ENCODE measurements around the gene HK2. TPM values are rescaled to one million over a fixed set of nuclear protein-coding genes. Genes with fewer than 3 reads are reported as not detected.

The HK2 gene
- total RNA-seq, 2 donors from 2014 or later = 3.4 to 8.1 TPM

DNA sequence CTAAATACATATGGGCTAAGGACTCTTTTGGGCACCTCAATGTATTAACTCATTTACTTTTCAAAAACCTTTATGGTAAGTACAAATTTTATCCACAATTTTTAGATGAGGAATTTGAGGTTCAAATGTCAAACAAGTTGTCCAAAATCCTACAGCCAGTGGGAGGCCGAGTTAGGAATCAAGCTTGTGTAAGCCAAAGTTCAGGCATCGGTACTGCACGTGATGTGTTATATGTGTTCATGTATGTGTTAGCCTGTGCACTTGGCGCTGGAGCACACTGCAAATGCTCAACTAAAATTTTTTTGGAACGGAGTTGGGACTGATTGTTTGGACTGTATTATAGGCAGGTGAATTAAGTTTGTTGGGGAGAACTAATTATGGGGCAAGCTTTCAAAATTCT lies 22.7 kb downstream of the HK2 start:
- Histone ChIP-seq H3K27me3 (no peaks in the 10 kb centered on the region), H3K9me3 (no peaks in the 10 kb centered on the region), H3K4me3 (no peak overlapping the region), H3K27ac (no peak overlapping the region), H3K4me1 (peaks cover 0 to 11% of the 10 kb centered on the region in 2 donors), H3K36me3 (no peaks in the 10 kb centered on the region)
- DNase-seq (ENCODE audit: low spot score) = no peak
- TF ChIP-seq, protein P1, sequence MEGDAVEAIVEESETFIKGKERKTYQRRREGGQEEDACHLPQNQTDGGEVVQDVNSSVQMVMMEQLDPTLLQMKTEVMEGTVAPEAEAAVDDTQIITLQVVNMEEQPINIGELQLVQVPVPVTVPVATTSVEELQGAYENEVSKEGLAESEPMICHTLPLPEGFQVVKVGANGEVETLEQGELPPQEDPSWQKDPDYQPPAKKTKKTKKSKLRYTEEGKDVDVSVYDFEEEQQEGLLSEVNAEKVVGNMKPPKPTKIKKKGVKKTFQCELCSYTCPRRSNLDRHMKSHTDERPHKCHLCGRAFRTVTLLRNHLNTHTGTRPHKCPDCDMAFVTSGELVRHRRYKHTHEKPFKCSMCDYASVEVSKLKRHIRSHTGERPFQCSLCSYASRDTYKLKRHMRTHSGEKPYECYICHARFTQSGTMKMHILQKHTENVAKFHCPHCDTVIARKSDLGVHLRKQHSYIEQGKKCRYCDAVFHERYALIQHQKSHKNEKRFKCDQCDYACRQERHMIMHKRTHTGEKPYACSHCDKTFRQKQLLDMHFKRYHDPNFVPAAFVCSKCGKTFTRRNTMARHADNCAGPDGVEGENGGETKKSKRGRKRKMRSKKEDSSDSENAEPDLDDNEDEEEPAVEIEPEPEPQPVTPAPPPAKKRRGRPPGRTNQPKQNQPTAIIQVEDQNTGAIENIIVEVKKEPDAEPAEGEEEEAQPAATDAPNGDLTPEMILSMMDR (IDR thresholded peaks at IDR 0.05) = no peak

DNA sequence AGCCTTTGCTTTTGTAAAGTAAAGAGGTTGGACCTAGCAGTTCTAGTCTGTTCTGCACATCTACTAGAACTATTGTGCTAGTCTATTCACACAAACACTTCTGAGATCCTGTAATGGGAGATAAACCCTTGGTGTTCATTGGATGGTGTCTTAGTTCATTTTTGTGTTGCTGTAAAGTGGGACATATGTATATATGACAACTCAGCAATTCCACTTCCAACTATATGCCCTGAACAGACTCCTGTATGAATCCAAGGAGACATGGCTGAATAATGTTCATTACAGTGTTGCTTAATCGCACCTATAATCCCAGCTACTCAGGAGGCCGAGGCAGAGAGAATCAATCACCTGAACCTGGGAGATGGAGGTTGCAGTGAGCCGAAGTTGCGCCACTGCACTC lies 23.3 kb downstream of the HK2 start:
- DNase-seq (ENCODE audit: low spot score) = no peak
- TF ChIP-seq, protein P1 (IDR thresholded peaks at IDR 0.05) = no peak
- Histone ChIP-seq H3K27ac (no peak overlapping the region), H3K27me3 (no peaks in the 10 kb centered on the region), H3K36me3 (no peaks in the 10 kb centered on the region), H3K9me3 (no peaks in the 10 kb centered on the region), H3K4me1 (peaks cover 0 to 11% of the 10 kb centered on the region in 2 donors), H3K4me3 (no peak overlapping the region)

DNA sequence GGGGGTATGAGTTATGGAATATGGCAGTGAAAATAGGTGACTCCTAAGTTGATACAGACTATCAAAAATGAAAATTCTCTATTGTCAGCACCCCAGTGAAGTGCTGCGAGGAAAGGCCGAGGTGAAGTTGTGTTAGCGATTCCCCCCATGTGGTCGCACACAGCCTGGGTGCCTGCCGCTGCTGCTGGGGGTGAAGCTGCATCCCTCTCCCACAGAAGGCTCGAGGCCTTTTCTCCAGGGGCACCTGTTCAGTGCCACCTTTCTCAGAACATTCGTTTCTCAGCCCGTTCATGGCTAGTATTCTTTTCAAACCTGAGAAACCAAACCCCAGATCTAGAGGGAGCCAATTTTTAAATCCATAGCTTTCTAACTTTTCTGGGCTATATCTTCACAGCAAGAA lies 23.8 kb downstream of the HK2 start:
- Histone ChIP-seq H3K27ac (no peak overlapping the region), H3K9me3 (no peaks in the 10 kb centered on the region), H3K4me1 (peaks cover 0 to 11% of the 10 kb centered on the region in 2 donors), H3K27me3 (no peaks in the 10 kb centered on the region), H3K36me3 (no peaks in the 10 kb centered on the region), H3K4me3 (no peak overlapping the region)
- TF ChIP-seq, protein P1 (IDR thresholded peaks at IDR 0.05) = no peak
- DNase-seq (ENCODE audit: low spot score) = no peak

DNA sequence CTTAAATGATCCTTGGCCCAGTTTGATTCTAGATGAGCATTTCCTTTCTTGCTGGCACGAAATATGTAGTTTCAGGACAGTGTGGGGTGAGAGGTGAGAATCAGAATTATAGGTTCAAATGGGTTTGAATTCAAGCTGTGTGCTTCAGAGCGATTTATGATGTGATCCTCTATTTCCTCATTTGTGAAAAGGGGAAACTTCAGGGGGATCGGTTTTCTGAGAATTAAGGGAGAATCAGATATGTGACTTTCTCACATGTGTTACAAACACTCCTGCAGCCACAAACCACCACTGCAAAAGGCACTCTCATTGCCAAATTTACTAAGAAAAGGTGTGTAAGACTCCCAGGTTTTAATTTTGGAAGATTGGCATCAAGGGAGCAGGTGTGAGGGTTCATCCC lies 24.4 kb downstream of the HK2 start:
- H3K9me3 ChIP-seq = no peaks in the 10 kb centered on the region
- no peak for DNase-seq (ENCODE audit: low spot score)

DNA sequence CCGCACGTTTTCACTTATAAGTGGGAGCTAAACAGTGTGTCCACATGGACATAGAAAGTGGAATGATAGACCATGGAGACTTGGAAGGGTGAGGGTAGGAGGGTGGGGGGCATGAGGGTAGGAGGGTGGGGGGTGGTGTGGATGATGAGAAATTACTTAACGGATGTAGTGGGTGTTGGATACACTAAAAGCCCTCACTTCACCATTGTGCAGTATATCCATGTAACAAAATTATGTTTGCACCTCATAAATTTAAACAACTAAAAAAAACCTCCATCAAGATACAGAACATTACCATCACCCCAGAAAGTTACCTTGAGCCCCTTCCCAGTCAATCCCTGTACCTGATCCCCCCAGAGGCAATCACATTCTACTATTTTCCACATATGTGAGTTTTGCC lies 26.2 kb downstream of the HK2 start:
- no peak for DNase-seq (ENCODE audit: low spot score)
- TF ChIP-seq, protein P1 (IDR thresholded peaks at IDR 0.05) = no peak
- Histone ChIP-seq H3K27me3 (no peaks in the 10 kb centered on the region), H3K9me3 (no peaks in the 10 kb centered on the region), H3K27ac (no peak overlapping the region), H3K4me3 (no peak overlapping the region), H3K4me1 (peaks cover 0 to 14% of the 10 kb centered on the region in 2 donors), H3K36me3 (no peaks in the 10 kb centered on the region)

More for the DNA sequence above, 24.4 kb downstream of the HK2 start:
- H3K27ac ChIP-seq = no peak overlapping the region
- peaks cover 0 to 11% of the 10 kb centered on the region in 2 donors for H3K4me1 ChIP-seq
- TF ChIP-seq, protein P1 (IDR thresholded peaks at IDR 0.05) = no peak
- no peak overlapping the region for H3K4me3 ChIP-seq
- H3K36me3 ChIP-seq = no peaks in the 10 kb centered on the region
- no peaks in the 10 kb centered on the region for H3K27me3 ChIP-seq

DNA sequence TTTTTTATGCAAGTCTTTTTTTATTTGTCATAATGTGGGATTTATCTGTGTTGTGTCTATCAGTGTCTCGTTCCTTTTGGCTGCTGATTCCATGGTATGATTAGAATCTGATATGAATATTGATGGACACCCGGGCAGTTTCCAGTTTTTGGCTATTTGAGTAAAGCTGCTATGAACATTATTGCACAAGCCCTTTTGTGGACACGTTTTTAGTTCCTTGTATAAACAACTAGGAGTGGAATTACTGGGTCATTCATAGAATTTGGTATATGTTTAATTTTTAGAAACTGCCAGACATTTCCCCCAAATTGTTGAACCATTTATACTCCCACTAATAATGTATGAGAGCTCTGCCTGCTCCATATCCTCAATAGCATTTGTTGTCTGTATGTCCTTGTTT lies 26.6 kb downstream of the HK2 start:
- H3K27ac ChIP-seq = no peak overlapping the region
- no peaks in the 10 kb centered on the region for H3K27me3 ChIP-seq
- TF ChIP-seq, protein P1 (IDR thresholded peaks at IDR 0.05) = no peak
- peaks cover 0 to 19% of the 10 kb centered on the region in 2 donors for H3K4me1 ChIP-seq
- H3K4me3 ChIP-seq = no peak overlapping the region
- DNase-seq (ENCODE audit: low spot score) = no peak
- H3K36me3 ChIP-seq = no peaks in the 10 kb centered on the region
- H3K9me3 ChIP-seq = no peaks in the 10 kb centered on the region

Measured in right atrium auricular region (tissue), 2 donors.